ENCODE results near the gene DCBLD2. TPM values are rescaled to one million over a fixed set of nuclear protein-coding genes. Genes with fewer than 3 reads are reported as not detected.
"Not testable (repeated sequence)": the region's sequence is repeated elsewhere in the genome, so short reads cannot be mapped to it uniquely, and the experiment has no call there.

DCBLD2 gene
- total RNA-seq, 2 donors from 2014 or later: 15.3 to 22.4 TPM

- no peak for TF ChIP-seq CTCF (IDR thresholded peaks at IDR 0.05)
- TF ChIP-seq POLR2A (IDR thresholded peaks at IDR 0.05): no peak
- Histone ChIP-seq H3K4me3 (no peak overlapping the region), H3K36me3 (replicated peaks in 1 of 2; ENCODE audit: insufficient read depth in 1 of 2, low read depth in 2 of 2) (no peaks in the 10 kb centered on the region), H3K9me3 (no peaks in the 10 kb centered on the region), H3K4me1 (no peaks in the 10 kb centered on the region), H3K27me3 (no peaks in the 10 kb centered on the region), H3K27ac (no peak overlapping the region)
- ATAC-seq: no peak
- intact Hi-C loops (cut with DNase I): no loop called here
- DNase-seq: no peak
- 89 to 94% methylated on average over 3 of the region's 3 CpGs for WGBS, 2 donors
Observed at GRCh38 chr3:98869391-98869790, 32.1 kb downstream of the DCBLD2 start.

GRCh38 chr3:98857971-98858370 lies 43.5 kb downstream of the DCBLD2 start:
- H3K9me3 ChIP-seq; intact Hi-C loops (cut with DNase I); H3K27me3 ChIP-seq; H3K4me3 ChIP-seq; H3K4me1 ChIP-seq; H3K36me3 ChIP-seq (replicated peaks in 1 of 2; ENCODE audit: insufficient read depth in 1 of 2, low read depth in 2 of 2); ATAC-seq; DNase-seq; H3K27ac ChIP-seq: not testable (repeated sequence)
- WGBS, 2 donors: 89 to 94% methylated on average over 6 to 20 of the region's 21 CpGs

DNA sequence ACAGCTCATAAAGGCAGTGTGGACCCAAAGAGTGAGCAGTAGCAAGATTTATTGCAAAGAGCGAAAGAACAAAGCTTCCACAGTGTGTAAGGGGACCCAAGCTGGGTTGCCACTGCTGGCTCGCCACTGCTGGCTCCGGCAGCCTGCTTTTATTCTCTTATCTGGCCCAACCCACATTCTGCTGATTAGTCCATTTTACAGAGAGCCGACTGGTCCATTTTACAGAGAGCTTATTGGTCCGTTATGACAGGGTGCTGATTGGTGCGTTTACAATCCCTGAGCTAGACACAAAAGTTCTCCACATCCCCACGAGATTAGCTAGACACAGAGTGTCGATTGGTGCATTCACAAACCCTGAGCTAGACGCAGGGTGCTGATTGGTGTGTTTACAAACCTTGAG lies 44.2 kb downstream of the DCBLD2 start:
- H3K4me3 ChIP-seq; DNase-seq; H3K27ac ChIP-seq; H3K9me3 ChIP-seq; ATAC-seq; H3K36me3 ChIP-seq (replicated peaks in 1 of 2; ENCODE audit: insufficient read depth in 1 of 2, low read depth in 2 of 2); H3K4me1 ChIP-seq; intact Hi-C loops (cut with DNase I); H3K27me3 ChIP-seq: not testable (repeated sequence)
- 89% methylated on average over 9 of the region's 9 CpGs for WGBS, 2 donors

DNA sequence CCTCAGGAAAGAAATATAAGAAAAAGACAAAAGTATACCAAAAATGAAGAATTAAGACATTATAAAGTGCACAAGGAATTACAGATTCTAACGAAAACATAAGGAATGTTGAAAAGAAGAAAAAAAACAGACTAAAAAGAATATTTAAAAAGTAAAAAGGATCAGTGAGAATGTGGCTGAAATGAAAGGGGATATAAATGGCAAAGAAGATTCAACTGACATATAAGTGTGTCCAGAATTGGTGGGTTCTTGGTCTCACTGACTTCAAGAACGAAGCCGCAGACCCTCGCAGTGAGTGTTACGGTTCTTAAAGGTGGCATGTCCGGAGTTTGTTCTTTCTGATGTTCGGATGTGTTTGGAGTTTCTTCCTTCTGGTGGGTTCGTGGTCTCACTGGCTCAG lies 44.8 kb downstream of the DCBLD2 start:
- intact Hi-C loops (cut with DNase I): no loop called here
- H3K36me3 ChIP-seq (replicated peaks in 1 of 2; ENCODE audit: insufficient read depth in 1 of 2, low read depth in 2 of 2): no peaks in the 10 kb centered on the region
- DNase-seq: no peak
- ATAC-seq: no peak
- no peak overlapping the region for H3K4me3 ChIP-seq
- TF ChIP-seq POLR2A (IDR thresholded peaks at IDR 0.05) (no peak), CTCF (IDR thresholded peaks at IDR 0.05) (no peak)
- H3K27me3 ChIP-seq: no peaks in the 10 kb centered on the region
- 85 to 94% methylated on average over 8 of the region's 8 CpGs for WGBS, 2 donors
- no peaks in the 10 kb centered on the region for H3K4me1 ChIP-seq
- no peak overlapping the region for H3K27ac ChIP-seq
- no peaks in the 10 kb centered on the region for H3K9me3 ChIP-seq

DNA sequence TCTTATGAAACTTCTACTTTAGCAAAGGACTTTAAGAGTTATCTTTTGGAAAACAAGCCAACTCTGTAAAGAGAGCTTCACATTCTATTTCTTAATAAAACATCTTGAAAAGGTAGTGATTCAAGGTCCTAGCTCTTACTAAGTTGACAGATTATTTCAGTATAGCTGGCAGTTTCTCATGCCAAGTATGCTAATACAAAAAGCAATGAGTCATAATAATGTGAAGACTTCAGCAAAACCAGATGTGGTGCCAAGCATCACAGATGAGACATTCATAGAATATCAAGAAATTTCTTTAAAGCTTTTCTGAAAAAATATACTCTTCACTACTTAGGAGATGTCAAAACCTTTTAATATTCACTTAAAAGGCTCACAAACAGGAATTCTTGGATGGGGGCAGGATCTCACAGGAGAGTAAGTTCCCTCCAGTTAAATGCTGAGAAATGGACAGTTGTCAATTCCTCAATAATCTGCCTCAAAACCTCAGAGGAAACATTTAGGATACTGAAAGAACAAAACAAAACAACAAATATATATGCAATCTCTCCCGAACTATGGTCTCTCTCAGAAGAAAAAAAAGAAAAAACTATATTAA lies 45.6 kb downstream of the DCBLD2 start:
- no peaks in the 10 kb centered on the region for H3K9me3 ChIP-seq
- intact Hi-C loops (cut with DNase I): no loop called here
- TF ChIP-seq CTCF (IDR thresholded peaks at IDR 0.05) (no peak), POLR2A (IDR thresholded peaks at IDR 0.05) (no peak)
- no peaks in the 10 kb centered on the region for H3K36me3 ChIP-seq (replicated peaks in 1 of 2; ENCODE audit: insufficient read depth in 1 of 2, low read depth in 2 of 2)
- H3K27ac ChIP-seq: no peak overlapping the region
- DNase-seq: no peak
- WGBS, 2 donors: 94 to 97% methylated on average over 1 of the region's 1 CpG
- no peak overlapping the region for H3K4me3 ChIP-seq
- H3K27me3 ChIP-seq: no peaks in the 10 kb centered on the region
- H3K4me1 ChIP-seq: no peaks in the 10 kb centered on the region
- ATAC-seq: no peak

- H3K27ac ChIP-seq: no peak overlapping the region
- intact Hi-C loops (cut with DNase I): no loop called here
- TF ChIP-seq POLR2A (IDR thresholded peaks at IDR 0.05) (no peak), CTCF (IDR thresholded peaks at IDR 0.05) (no peak)
Observed at GRCh38 chr3:98848108-98848507, 53.4 kb downstream of the DCBLD2 start.

More at GRCh38 chr3:98848108-98848507, 53.4 kb downstream of the DCBLD2 start:
- H3K27me3 ChIP-seq: no peaks in the 10 kb centered on the region
- ATAC-seq (no peak), DNase-seq (no peak)
- 91 to 100% methylated on average over 1 of the region's 1 CpG for WGBS, 2 donors
- no peaks in the 10 kb centered on the region for H3K36me3 ChIP-seq (replicated peaks in 1 of 2; ENCODE audit: insufficient read depth in 1 of 2, low read depth in 2 of 2)
- H3K4me3 ChIP-seq: no peak overlapping the region
- no peaks in the 10 kb centered on the region for H3K9me3 ChIP-seq
- H3K4me1 ChIP-seq: no peaks in the 10 kb centered on the region

Data from body of pancreas (tissue), 4 donors.